Cardiac septum (tissue), 1 donor: Measurements from ENCODE around the gene PANX2. TPM values are rescaled to one million over a fixed set of nuclear protein-coding genes. Genes with fewer than 3 reads are reported as not detected.

Experiments
- DNase-seq: peaks from one replicate; pipeline ENCODE4 v3.0.0-alpha.2; 2020; ENCODE audit warnings: low spot score
- intact Hi-C: fragments of 100-400 bp; cut with DNase I; formaldehyde crosslinking; loops from one replicate; pipeline ENCODE4 v1.14.0; 2022
- total RNA-seq: library from RNA; stranded (reverse); fragmentation: NEBNext Ultra II Directional; extraction: Animal tissue kit (Norgen Biotek cat#: 25700); gene quantifications from one replicate; pipeline ENCODE4 v1.2.1, GENCODE V29; 2021
- donor health status: DM: no; HTN: no; CAD: no.

The PANX2 gene
- total RNA-seq, 1 donor from 2014 or later: 0.30 TPM

DNA sequence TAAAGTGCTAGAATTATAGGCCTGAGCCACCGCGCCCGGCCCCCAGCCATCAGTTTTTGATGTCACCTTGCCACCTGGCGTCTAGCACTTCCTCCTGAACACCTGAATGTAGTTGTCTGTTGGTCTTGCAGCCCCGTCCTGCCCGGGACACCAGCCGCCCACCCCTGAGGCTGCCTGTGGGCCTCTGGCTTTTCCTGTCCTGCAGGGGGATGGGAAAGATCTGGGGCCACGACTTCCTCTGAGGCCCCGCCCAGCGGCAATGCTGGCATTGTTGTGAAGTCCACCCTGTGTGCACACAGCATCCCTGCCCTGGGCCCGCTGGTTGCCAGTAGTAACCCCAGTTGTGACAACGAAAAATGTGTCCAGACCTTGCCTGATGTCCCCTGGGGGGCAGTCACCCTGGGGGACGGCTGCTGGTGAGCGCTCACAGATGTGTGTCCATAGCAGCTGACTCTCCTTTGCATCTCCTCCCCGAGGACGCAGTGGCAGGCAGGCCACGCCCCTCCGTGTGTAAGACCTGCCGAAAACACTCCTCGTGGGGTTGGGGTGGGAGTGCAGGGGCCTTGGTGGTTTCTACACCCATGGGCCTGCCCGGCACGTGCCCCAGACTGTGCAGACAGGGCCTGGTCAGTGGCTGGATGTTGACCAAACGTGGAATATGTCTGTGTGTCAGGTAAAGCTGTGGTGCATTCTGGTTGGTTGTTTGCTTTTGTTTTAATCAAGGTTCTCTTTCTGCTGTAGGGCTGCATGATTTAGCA lies 37.0 kb downstream of the PANX2 start:
- intact Hi-C loops: loop anchor here (2.0 to 10.0 kb wide), 3 partner anchors 59 to 273 kb away; partner anchors contain the start of gene PIM3
- DNase-seq: no peak

GRCh38 chr22:50208430-50208938 lies 38.0 kb downstream of the PANX2 start:
- no peak for DNase-seq
- intact Hi-C loops: loop anchor here (10.0 kb wide), 2 partner anchors 244 to 274 kb away; partner anchors contain the start of gene PIM3

DNA sequence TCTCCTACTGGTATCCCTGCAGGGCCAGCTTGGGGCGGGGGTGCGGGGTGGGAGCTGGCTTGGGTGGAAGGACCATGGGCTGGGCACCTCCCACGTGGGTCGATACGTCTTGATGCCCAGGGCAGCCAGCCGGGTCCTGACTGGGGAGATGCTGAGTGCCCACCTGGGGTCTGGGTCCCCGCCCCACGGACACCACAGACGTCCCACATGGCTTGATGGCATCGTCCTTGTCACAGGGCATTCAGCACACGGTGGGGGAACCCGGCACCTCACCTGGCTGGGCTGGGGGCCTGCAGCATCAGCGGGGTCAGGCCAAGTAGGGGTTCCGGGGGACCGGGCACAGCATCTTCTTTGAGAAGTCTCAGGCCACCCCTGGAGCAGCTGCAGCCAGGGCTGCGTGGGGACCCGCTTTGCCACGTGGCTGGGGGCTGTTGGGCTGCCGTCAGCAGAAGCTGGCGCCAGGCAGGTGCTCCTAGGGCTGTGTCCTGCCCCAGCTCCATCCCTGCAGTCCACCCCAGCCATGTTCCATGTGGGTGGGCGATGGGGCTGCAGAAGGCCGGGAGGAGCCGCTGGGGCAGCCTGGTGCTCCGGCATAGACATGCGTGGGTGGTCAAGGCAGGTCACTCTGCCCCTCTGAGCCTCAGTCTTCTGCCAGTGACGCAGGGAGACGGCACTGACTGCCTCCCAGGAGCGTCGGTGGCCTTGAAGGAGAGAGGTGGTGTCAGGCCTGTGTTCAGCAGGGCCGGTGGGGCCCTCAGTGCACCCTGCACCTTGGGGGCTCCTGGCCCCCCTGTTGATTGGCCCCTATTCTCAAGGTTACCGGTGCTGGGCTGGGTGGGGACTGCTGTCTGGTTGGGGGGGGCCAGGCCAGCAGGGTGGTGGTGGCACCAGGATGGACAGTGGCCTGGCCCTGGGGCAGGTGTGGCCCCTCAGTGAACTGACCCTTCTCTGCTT lies 38.7 kb downstream of the PANX2 start:
- DNase-seq: no peak
- intact Hi-C loops: loop anchor here (10.0 kb wide), 2 partner anchors 244 to 274 kb away; partner anchors contain the start of gene PIM3

GRCh38 chr22:50209893-50210292 lies 39.4 kb downstream of the PANX2 start:
- intact Hi-C loops: loop anchor here (10.0 kb wide), 2 partner anchors 245 to 275 kb away; partner anchors contain the start of gene PIM3
- no peak for DNase-seq

- intact Hi-C loops: no loop called here
- DNase-seq: no peak
Measured at GRCh38 chr22:50210378-50211139, 40.0 kb downstream of the PANX2 start.

- no peak for DNase-seq
- intact Hi-C loops: no loop called here
Measured at GRCh38 chr22:50211147-50211546, 40.6 kb downstream of the PANX2 start.

- intact Hi-C loops: no loop called here
- no peak for DNase-seq
Measured at GRCh38 chr22:50213263-50213662, 42.7 kb downstream of the PANX2 start.

- intact Hi-C loops: no loop called here
- DNase-seq: no peak
Measured at GRCh38 chr22:50215297-50216054, 44.9 kb downstream of the PANX2 start.

- no peak for DNase-seq
- intact Hi-C loops: no loop called here
Measured at GRCh38 chr22:50216055-50216683, 45.6 kb downstream of the PANX2 start.

GRCh38 chr22:50216684-50217520 lies 46.4 kb downstream of the PANX2 start:
- intact Hi-C loops: no loop called here

DNA sequence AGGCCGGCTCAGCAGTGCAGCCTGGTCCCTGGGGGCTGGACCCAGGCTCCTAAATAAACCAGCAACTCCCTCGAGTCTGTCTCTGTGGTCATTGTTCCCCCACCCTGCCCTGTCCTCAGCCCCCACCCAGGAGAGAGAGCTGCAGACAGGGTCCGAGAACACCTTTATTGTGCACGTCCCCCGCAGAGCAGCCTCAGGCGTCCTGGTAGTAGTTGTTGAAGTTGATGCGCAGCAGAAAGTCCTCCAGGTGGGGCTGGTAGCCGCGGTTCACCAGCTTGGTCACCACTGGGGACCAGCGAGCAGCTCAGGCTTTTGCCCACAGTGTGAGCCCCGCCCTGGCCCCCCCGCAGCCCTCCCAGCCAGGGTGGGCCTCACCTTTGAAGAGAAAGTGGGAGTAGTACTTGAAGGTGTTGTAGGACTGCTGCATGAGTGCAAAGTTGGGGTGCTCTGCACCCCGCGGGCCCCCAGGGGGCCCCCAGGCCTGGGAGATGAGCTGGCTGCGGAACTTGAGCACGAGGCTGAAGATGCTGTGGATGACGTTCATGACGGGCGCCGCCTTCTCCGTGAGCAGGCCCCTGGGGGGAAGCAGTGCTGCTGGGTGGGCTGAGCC lies 47.1 kb downstream of the PANX2 start:
- intact Hi-C loops: no loop called here
- DNase-seq: no peak

More at GRCh38 chr22:50216684-50217520, 46.4 kb downstream of the PANX2 start:
- DNase-seq: no peak

GRCh38 chr22:50218153-50218995 lies 47.8 kb downstream of the PANX2 start:
- no peak for DNase-seq

DNA sequence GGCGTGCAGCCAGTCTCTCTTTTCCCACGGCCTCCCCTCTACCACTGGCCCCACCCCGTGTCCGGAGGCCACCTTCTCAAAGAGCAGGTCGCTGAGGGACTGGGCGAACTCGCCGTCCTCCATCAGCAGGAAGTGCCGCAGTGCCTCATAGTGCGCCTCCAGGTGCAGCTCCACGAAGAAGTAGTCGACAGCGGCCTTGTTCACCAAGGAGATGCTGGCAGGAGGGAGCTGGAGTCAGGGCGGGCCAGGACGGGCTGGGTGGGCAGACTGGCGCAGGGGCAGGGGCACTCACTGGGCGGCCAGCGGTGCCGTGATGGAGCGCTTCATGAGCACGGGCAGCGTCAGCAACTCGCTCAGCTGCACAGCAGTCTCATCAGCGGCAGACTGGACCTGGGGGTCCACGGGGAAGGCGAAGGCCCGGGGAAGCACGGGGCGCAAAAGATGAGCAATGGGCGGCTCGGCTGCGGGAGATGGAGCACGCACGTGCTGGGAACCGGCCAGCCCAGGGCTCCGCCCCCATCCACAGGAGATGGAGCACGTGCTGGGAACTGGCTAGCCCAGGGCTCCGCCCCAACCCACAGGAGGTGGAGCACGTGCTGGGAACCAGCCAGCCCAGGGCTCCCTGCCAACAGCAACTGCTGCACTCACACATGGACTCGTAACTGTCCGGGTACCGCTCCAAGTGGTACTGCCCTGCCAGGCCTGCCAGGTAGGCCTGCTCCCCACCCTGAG lies 48.6 kb downstream of the PANX2 start:
- DNase-seq: peak; percentile 88
- intact Hi-C loops: no loop called here

More at GRCh38 chr22:50218153-50218995, 47.8 kb downstream of the PANX2 start:
- intact Hi-C loops: no loop called here

- DNase-seq: no peak
- intact Hi-C loops: no loop called here
Measured at GRCh38 chr22:50219800-50220602, 49.5 kb downstream of the PANX2 start.
